ENCODE data around the gene MPHOSPH8.
A peak's percentile ranks its signal among the peaks of the same experiment; 100 is the strongest.

The MPHOSPH8 gene

DNA sequence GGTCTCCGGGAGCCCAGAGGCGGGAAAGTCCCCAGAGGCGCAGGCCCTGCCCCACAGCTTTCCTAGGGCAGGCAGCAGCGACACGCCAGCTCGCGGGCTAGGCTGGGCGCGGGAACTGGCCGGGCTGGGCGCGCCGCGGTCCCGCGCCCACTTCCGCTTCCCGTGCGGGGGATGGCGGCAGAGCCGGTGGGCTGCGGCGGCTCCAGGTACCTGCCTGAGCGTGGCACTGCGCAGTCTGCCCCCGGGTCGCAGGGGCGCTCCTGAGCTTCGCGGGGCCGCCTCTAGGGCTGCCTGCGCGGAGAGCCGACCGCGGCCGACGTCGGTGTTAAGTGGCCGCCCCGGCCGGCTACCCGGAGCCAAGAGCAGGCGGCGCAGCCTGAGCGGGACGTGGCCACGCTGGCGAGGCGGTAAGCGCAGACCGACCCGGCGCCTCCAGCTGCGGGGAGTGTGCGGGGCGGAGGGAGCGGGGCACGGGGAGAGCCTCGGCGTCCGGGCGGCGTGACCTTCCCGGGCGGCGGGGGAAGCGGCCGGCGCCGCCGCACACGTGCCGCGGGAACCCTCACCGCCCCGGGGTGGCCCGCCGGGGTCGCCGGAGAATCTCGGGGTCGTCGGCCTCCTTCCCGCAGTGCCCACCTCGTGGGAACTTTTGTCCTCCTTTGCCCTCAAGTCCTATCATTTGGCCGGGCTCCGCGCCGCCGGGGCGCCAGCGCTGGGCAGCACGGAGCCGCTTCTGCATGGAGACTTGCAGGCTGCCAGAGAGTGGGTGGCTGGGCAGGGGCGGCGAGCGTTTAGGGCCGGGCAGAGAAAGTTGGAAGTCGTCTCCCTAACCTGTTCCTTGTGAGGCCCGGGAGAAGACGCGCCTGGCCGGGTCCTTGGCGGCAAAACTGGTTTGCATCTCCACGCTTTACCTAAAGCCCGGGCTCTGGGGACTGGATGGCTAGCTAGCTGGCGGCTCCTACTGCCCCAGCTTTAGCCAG lies 31.4 kb upstream of the MPHOSPH8 start:
- H3K9me2 ChIP-seq (replicated peaks; ENCODE audit: control insufficient read depth, low read length), result no peaks in the 10 kb centered on the region
- H4K20me1 ChIP-seq (ENCODE audit: control insufficient read depth, insufficient read depth, low read depth, low read length), result no peaks in the 10 kb centered on the region
- H3K4me3 ChIP-seq (ENCODE audit: low read length), result peak overlapping the region; percentile 43
- no peaks in the 10 kb centered on the region for H3K79me2 ChIP-seq (ENCODE audit: control insufficient read depth, low read length)
- H3K27me3 ChIP-seq (ENCODE audit: control insufficient read depth, low read length), result peaks cover 6% of the 10 kb centered on the region
- TF ChIP-seq CTCF (IDR thresholded peaks at IDR 0.05; ENCODE audit: low read depth, low read length, poor library complexity, severe bottlenecking) (no peak), EZH2phosphoT487 (IDR thresholded peaks at IDR 0.05; ENCODE audit: borderline replicate concordance, low read length) (no peak)
- H3K4me2 ChIP-seq (ENCODE audit: low read length), result peak overlapping the region; percentile 47
- H3K9me3 ChIP-seq (ENCODE audit: control insufficient read depth, insufficient read depth, low read length), result peaks cover 6% of the 10 kb centered on the region
- no peaks in the 10 kb centered on the region for H3K4me1 ChIP-seq (ENCODE audit: control insufficient read depth, low read length)
- H3F3A ChIP-seq (ENCODE audit: control insufficient read depth, insufficient read depth), result no peaks in the 10 kb centered on the region
- no peak overlapping the region for H3K27ac ChIP-seq (ENCODE audit: low read depth, low read length)
- H3K36me3 ChIP-seq (ENCODE audit: control insufficient read depth, low read length), result no peaks in the 10 kb centered on the region

- no peak overlapping the region for H3K4me2 ChIP-seq (ENCODE audit: low read length)
- no peaks in the 10 kb centered on the region for H3F3A ChIP-seq (ENCODE audit: control insufficient read depth, insufficient read depth)
- TF ChIP-seq CTCF (IDR thresholded peaks at IDR 0.05; ENCODE audit: low read depth, low read length, poor library complexity, severe bottlenecking), result no peak
- TF ChIP-seq EZH2phosphoT487 (IDR thresholded peaks at IDR 0.05; ENCODE audit: borderline replicate concordance, low read length), result no peak
- H3K36me3 ChIP-seq (ENCODE audit: control insufficient read depth, low read length), result no peaks in the 10 kb centered on the region
- no peaks in the 10 kb centered on the region for H3K79me2 ChIP-seq (ENCODE audit: control insufficient read depth, low read length)
- no peaks in the 10 kb centered on the region for H3K4me1 ChIP-seq (ENCODE audit: control insufficient read depth, low read length)
- no peak overlapping the region for H3K27ac ChIP-seq (ENCODE audit: low read depth, low read length)
- peaks cover 6% of the 10 kb centered on the region for H3K27me3 ChIP-seq (ENCODE audit: control insufficient read depth, low read length)
- H3K9me3 ChIP-seq (ENCODE audit: control insufficient read depth, insufficient read depth, low read length), result peaks cover 6% of the 10 kb centered on the region
- H3K4me3 ChIP-seq (ENCODE audit: low read length), result no peak overlapping the region
- no peaks in the 10 kb centered on the region for H4K20me1 ChIP-seq (ENCODE audit: control insufficient read depth, insufficient read depth, low read depth, low read length)
- no peaks in the 10 kb centered on the region for H3K9me2 ChIP-seq (replicated peaks; ENCODE audit: control insufficient read depth, low read length)
Measured at GRCh38 chr13:19604306-19604705, 29.2 kb upstream of the MPHOSPH8 start.

DNA sequence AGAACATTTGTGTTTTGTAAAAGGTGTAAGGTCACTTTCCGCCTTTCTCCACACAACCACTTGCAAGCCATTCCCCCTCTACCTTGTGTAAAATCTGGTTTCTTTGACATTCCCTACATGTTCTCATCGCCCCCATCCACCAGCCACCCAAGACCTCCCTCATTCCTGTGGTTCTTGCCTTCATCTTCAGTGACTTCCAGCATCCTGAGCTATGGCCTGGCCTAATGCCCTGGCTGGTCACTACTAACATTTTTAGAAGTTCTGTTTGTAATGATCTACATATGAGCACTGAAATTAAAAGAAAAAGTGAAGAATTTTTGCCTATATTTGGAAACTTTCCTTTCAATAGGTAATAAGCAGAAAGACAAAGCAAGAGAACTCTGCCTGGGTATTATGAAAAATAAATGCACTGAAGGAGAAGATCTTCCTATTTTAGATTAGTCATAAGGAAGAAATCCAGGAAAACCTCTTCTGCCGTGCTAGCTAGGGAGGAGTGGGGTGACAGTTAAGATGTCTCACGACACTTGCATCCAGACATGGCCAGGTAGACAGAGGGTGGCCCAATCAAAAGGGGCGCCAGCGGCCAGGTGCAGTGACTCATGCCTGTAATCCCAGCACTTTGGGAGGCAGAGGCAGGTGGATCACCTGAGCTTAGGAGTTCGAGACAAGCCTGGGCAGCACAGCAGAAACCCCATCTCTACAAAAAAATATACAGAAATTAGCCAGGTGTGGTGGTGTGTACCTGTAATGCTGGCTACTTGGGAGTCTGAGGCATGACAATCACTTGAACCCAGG lies 28.1 kb upstream of the MPHOSPH8 start:
- TF ChIP-seq EZH2phosphoT487 (IDR thresholded peaks at IDR 0.05; ENCODE audit: borderline replicate concordance, low read length) (no peak), CTCF (IDR thresholded peaks at IDR 0.05; ENCODE audit: low read depth, low read length, poor library complexity, severe bottlenecking) (no peak)

More for the DNA sequence above, 28.1 kb upstream of the MPHOSPH8 start:
- no peak overlapping the region for H3K27ac ChIP-seq (ENCODE audit: low read depth, low read length)
- H3K9me3 ChIP-seq (ENCODE audit: control insufficient read depth, insufficient read depth, low read length), result peaks cover 6% of the 10 kb centered on the region
- no peaks in the 10 kb centered on the region for H4K20me1 ChIP-seq (ENCODE audit: control insufficient read depth, insufficient read depth, low read depth, low read length)
- H3K9me2 ChIP-seq (replicated peaks; ENCODE audit: control insufficient read depth, low read length), result no peaks in the 10 kb centered on the region
- H3K36me3 ChIP-seq (ENCODE audit: control insufficient read depth, low read length), result no peaks in the 10 kb centered on the region
- H3K4me1 ChIP-seq (ENCODE audit: control insufficient read depth, low read length), result no peaks in the 10 kb centered on the region
- no peaks in the 10 kb centered on the region for H3F3A ChIP-seq (ENCODE audit: control insufficient read depth, insufficient read depth)
- no peak overlapping the region for H3K4me2 ChIP-seq (ENCODE audit: low read length)
- no peaks in the 10 kb centered on the region for H3K79me2 ChIP-seq (ENCODE audit: control insufficient read depth, low read length)
- H3K4me3 ChIP-seq (ENCODE audit: low read length), result no peak overlapping the region
- peaks cover 6% of the 10 kb centered on the region for H3K27me3 ChIP-seq (ENCODE audit: control insufficient read depth, low read length)

Measured in DOHH2 (cell line).